Activated CD4-positive, alpha-beta T cell treated with anti-CD3 and anti-CD28 coated beads for 36 hours (primary cell): ENCODE measurements around the gene TANGO6. TPM values are rescaled to one million over a fixed set of nuclear protein-coding genes. Genes with fewer than 3 reads are reported as not detected.

Source experiments
- ATAC-seq: fragments of 200-7000 bp; cut with Tn5 transposase; one replicate; pipeline ENCODE4 v1.10.0; 2021; ENCODE audit warnings: mild to moderate bottlenecking, moderate library complexity
- CTCF ChIA-PET: fragments of 350-600 bp; sonication (Branson Sonifier 250); formaldehyde crosslinking; loops from one replicate; lab custom pipeline; 2021; ENCODE audit warnings: antibody characterized with exemption; lab: Charles Lee
- POLR2A ChIA-PET: fragments of 350-600 bp; sonication (Branson Sonifier 250); formaldehyde crosslinking; loops from one replicate; lab custom pipeline; 2021; ENCODE audit warnings: antibody characterized with exemption, inconsistent platforms; lab: Charles Lee
- DNase-seq: peaks from one replicate; pipeline ENCODE4 v3.0.0-alpha.2; 2020
- H3K27ac Mint-ChIP-seq: one replicate; pipeline ENCODE4 v1.8.0; 2021; ENCODE audit warnings: mixed read lengths
- H3K27me3 Mint-ChIP-seq: one replicate; pipeline ENCODE4 v1.8.0; 2021; ENCODE audit warnings: mixed read lengths
- H3K36me3 Mint-ChIP-seq: one replicate; pipeline ENCODE4 v1.8.0; 2021; ENCODE audit warnings: low read depth, mixed read lengths
- H3K4me1 Mint-ChIP-seq: one replicate; pipeline ENCODE4 v1.8.0; 2021; ENCODE audit warnings: mixed read lengths
- H3K4me3 Mint-ChIP-seq: one replicate; pipeline ENCODE4 v1.8.0; 2021; ENCODE audit warnings: mild to moderate bottlenecking, moderate library complexity, mixed read lengths
- H3K9me3 Mint-ChIP-seq: one replicate; pipeline ENCODE4 v1.8.0; 2021; ENCODE audit warnings: low read depth, mixed read lengths
- intact Hi-C, 2 experiments: fragments of 100-400 bp; cut with DNase I in 1 of 2; cut with micrococcal nuclease in 1 of 2; formaldehyde crosslinking; loops; one replicate each; pipeline versions ENCODE4 v1.14.2 to v1.15.1; 2022 to 2024; cut with DNase I, micrococcal nuclease
- total RNA-seq, 2 experiments: library from RNA; stranded (reverse); gene quantifications; one replicate each; pipeline ENCODE4 v1.2.3, GENCODE V29; 2021

Gene TANGO6
- total RNA-seq, 2 experiments from 2014 or later = 29.7 to 31.2 TPM

- H3K27me3 Mint-ChIP-seq = no peaks in the 10 kb centered on the region
- peaks cover 21% of the 10 kb centered on the region for H3K36me3 Mint-ChIP-seq
- no peak overlapping the region for H3K27ac Mint-ChIP-seq
- H3K4me3 Mint-ChIP-seq = no peak overlapping the region
- intact Hi-C loops = no loop called here
- H3K4me1 Mint-ChIP-seq = no peaks in the 10 kb centered on the region
- no peaks in the 10 kb centered on the region for H3K9me3 Mint-ChIP-seq
- DNase-seq (no peak), ATAC-seq (no peak)
- ChIA-PET POLR2A (interaction anchor here (0.7 kb wide), 1 partner anchor 114 kb away, joined by 3 read pairs; no protein-coding TSS in a partner anchor), CTCF (interaction anchor here (0.6 kb wide), 1 partner anchor 203 kb away, joined by 3 read pairs; no protein-coding TSS in a partner anchor)
Measured at GRCh38 chr16:68909099-68909733, 65.9 kb downstream of the TANGO6 start.

- Mint-ChIP-seq H3K27me3 (no peaks in the 10 kb centered on the region), H3K4me1 (no peaks in the 10 kb centered on the region), H3K4me3 (no peak overlapping the region), H3K27ac (no peak overlapping the region), H3K9me3 (no peaks in the 10 kb centered on the region), H3K36me3 (peaks cover 19% of the 10 kb centered on the region)
- CTCF ChIA-PET = interaction anchor here (0.5 to 0.9 kb wide), 4 partner anchors 10 to 204 kb away, joined by 3 to 4 read pairs (median 3); no protein-coding TSS in a partner anchor
- POLR2A ChIA-PET = no interaction called here
- ATAC-seq (no peak), DNase-seq (no peak)
- intact Hi-C loops = no loop called here
Measured at GRCh38 chr16:68910051-68910450, 66.7 kb downstream of the TANGO6 start.

- CTCF ChIA-PET = interaction anchor here (0.6 kb wide), 2 partner anchors 11 to 296 kb away, joined by 3 to 4 read pairs; no protein-coding TSS in a partner anchor
- intact Hi-C loops = no loop called here
- Mint-ChIP-seq H3K4me3 (no peak overlapping the region), H3K4me1 (no peaks in the 10 kb centered on the region), H3K27ac (no peak overlapping the region), H3K36me3 (peaks cover 20% of the 10 kb centered on the region), H3K27me3 (no peaks in the 10 kb centered on the region), H3K9me3 (no peaks in the 10 kb centered on the region)
- POLR2A ChIA-PET = no interaction called here
- no peak for DNase-seq
- ATAC-seq = no peak
Measured at GRCh38 chr16:68915589-68915988, 72.3 kb downstream of the TANGO6 start.

GRCh38 chr16:68917541-68917940 is 74.2 kb downstream of the TANGO6 start:
- Mint-ChIP-seq H3K36me3 (peaks cover 30% of the 10 kb centered on the region), H3K27ac (no peak overlapping the region), H3K27me3 (no peaks in the 10 kb centered on the region), H3K4me3 (no peak overlapping the region), H3K4me1 (no peaks in the 10 kb centered on the region), H3K9me3 (no peaks in the 10 kb centered on the region)
- ATAC-seq = no peak
- CTCF ChIA-PET = interaction anchor here (0.7 kb wide), 1 partner anchor 50 kb away, joined by 3 read pairs; no protein-coding TSS in a partner anchor
- DNase-seq = no peak
- intact Hi-C loops = no loop called here
- POLR2A ChIA-PET = no interaction called here

GRCh38 chr16:68920349-68920748 is 77.0 kb downstream of the TANGO6 start:
- ChIA-PET CTCF (interaction anchor here (0.7 to 0.8 kb wide), 2 partner anchors 10 to 18 kb away, joined by 3 to 4 read pairs; no protein-coding TSS in a partner anchor), POLR2A (no interaction called here)
- intact Hi-C loops = no loop called here
- Mint-ChIP-seq H3K9me3 (no peaks in the 10 kb centered on the region), H3K4me3 (no peak overlapping the region), H3K27ac (no peak overlapping the region), H3K27me3 (no peaks in the 10 kb centered on the region), H3K4me1 (no peaks in the 10 kb centered on the region), H3K36me3 (peaks cover 39% of the 10 kb centered on the region)
- no peak for DNase-seq
- ATAC-seq = no peak

- DNase-seq (no peak), ATAC-seq (no peak)
- POLR2A ChIA-PET = no interaction called here
- Mint-ChIP-seq H3K4me3 (no peak overlapping the region), H3K9me3 (no peaks in the 10 kb centered on the region), H3K27me3 (no peaks in the 10 kb centered on the region), H3K4me1 (no peaks in the 10 kb centered on the region), H3K27ac (no peak overlapping the region), H3K36me3 (peaks cover 40% of the 10 kb centered on the region)
- intact Hi-C loops = no loop called here
- CTCF ChIA-PET = no interaction called here
Measured at GRCh38 chr16:68921637-68922036, 78.3 kb downstream of the TANGO6 start.

- H3K27ac Mint-ChIP-seq = no peak overlapping the region
- intact Hi-C loops = no loop called here
- H3K36me3 Mint-ChIP-seq = peaks cover 47% of the 10 kb centered on the region
- no peaks in the 10 kb centered on the region for H3K9me3 Mint-ChIP-seq
- ATAC-seq = no peak
- no peaks in the 10 kb centered on the region for H3K4me1 Mint-ChIP-seq
- ChIA-PET CTCF (interaction anchor here (0.7 kb wide), 1 partner anchor 652 kb away, joined by 4 read pairs; no protein-coding TSS in a partner anchor), POLR2A (no interaction called here)
- no peak overlapping the region for H3K4me3 Mint-ChIP-seq
- DNase-seq = no peak
- no peaks in the 10 kb centered on the region for H3K27me3 Mint-ChIP-seq
Measured at GRCh38 chr16:68923116-68923515, 79.8 kb downstream of the TANGO6 start.

- CTCF ChIA-PET = no interaction called here
Measured at GRCh38 chr16:68927018-68927417, 83.7 kb downstream of the TANGO6 start.

GRCh38 chr16:68931196-68931595 is 87.9 kb downstream of the TANGO6 start:
- ChIA-PET POLR2A (no interaction called here), CTCF (interaction anchor here (0.6 kb wide), 2 partner anchors 221 to 281 kb away, joined by 3 to 4 read pairs; no protein-coding TSS in a partner anchor)
- intact Hi-C loops = no loop called here
- no peaks in the 10 kb centered on the region for H3K4me1 Mint-ChIP-seq
- no peaks in the 10 kb centered on the region for H3K27me3 Mint-ChIP-seq
- no peak for ATAC-seq
- no peak overlapping the region for H3K4me3 Mint-ChIP-seq
- H3K27ac Mint-ChIP-seq = no peak overlapping the region
- H3K36me3 Mint-ChIP-seq = peaks cover 45% of the 10 kb centered on the region
- no peaks in the 10 kb centered on the region for H3K9me3 Mint-ChIP-seq
- no peak for DNase-seq

More at GRCh38 chr16:68927018-68927417, 83.7 kb downstream of the TANGO6 start:
- Mint-ChIP-seq H3K9me3 (no peaks in the 10 kb centered on the region), H3K27ac (no peak overlapping the region), H3K27me3 (no peaks in the 10 kb centered on the region), H3K4me3 (no peak overlapping the region), H3K36me3 (peaks cover 53% of the 10 kb centered on the region), H3K4me1 (no peaks in the 10 kb centered on the region)
- DNase-seq (no peak), ATAC-seq (no peak)
- POLR2A ChIA-PET = no interaction called here
- intact Hi-C loops = no loop called here

- H3K36me3 Mint-ChIP-seq = peaks cover 36% of the 10 kb centered on the region
- no peak overlapping the region for H3K4me3 Mint-ChIP-seq
- ChIA-PET CTCF (no interaction called here), POLR2A (interaction anchor here (0.7 kb wide), 1 partner anchor 121 kb away, joined by 9 read pairs; no protein-coding TSS in a partner anchor)
- no peak for ATAC-seq
- no peaks in the 10 kb centered on the region for H3K4me1 Mint-ChIP-seq
- intact Hi-C loops = no loop called here
- no peaks in the 10 kb centered on the region for H3K9me3 Mint-ChIP-seq
- H3K27ac Mint-ChIP-seq = no peak overlapping the region
- no peak for DNase-seq
- no peaks in the 10 kb centered on the region for H3K27me3 Mint-ChIP-seq
Measured at GRCh38 chr16:68934402-68934801, 91.1 kb downstream of the TANGO6 start.

- intact Hi-C loops = no loop called here
- Mint-ChIP-seq H3K27me3 (no peaks in the 10 kb centered on the region), H3K4me1 (no peaks in the 10 kb centered on the region), H3K9me3 (no peaks in the 10 kb centered on the region), H3K4me3 (no peak overlapping the region), H3K36me3 (peaks cover 32% of the 10 kb centered on the region), H3K27ac (no peak overlapping the region)
- DNase-seq (no peak), ATAC-seq (no peak)
- POLR2A ChIA-PET = interaction anchor here (0.7 kb wide), 1 partner anchor 120 kb away, joined by 9 read pairs; no protein-coding TSS in a partner anchor
- CTCF ChIA-PET = no interaction called here
Measured at GRCh38 chr16:68935008-68935407, 91.7 kb downstream of the TANGO6 start.
